Stimulated activated CD4-positive, alpha-beta T cell treated with anti-CD3 and anti-CD28 coated beads, Interleukin-4, amount 100 ng/mL, for 4 hours (primary cell): Measurements from ENCODE around the gene SYVN1.
A peak's percentile ranks its signal among the peaks of the same experiment; 100 is the strongest.
"Not testable (repeated sequence)": the region's sequence is repeated elsewhere in the genome, so short reads cannot be mapped to it uniquely, and the experiment has no call there.

Experiments
- DNase-seq, 2 experiments: peaks; one replicate each; pipeline ENCODE4 v3.0.0-alpha.2; 2020

SYVN1 gene

GRCh38 chr11:65150509-65151299, 16.4 kb upstream of the SYVN1 start:
- DNase-seq = no peak

GRCh38 chr11:65150131-65150508, 15.8 kb upstream of the SYVN1 start:
- DNase-seq = not testable (repeated sequence)

- no peak for DNase-seq
Measured at GRCh38 chr11:65148657-65149056, 14.3 kb upstream of the SYVN1 start.

- no peak for DNase-seq
Measured at GRCh38 chr11:65147352-65148075, 13.2 kb upstream of the SYVN1 start.

- DNase-seq = no peak
Measured at GRCh38 chr11:65141896-65142494, 7.7 kb upstream of the SYVN1 start.

- no peak for DNase-seq
Measured at GRCh38 chr11:65136515-65137096, 2.3 kb upstream of the SYVN1 start.

GRCh38 chr11:65135633-65136145, 1.4 kb upstream of the SYVN1 start:
- no peak for DNase-seq

GRCh38 chr11:65134952-65135632, 773 bp upstream of the SYVN1 start:
- DNase-seq = peak; percentile 64 to 85

GRCh38 chr11:65133724-65134123, 595 bp downstream of the SYVN1 start:
- no peak for DNase-seq

- DNase-seq = peak; percentile 49 to 62
Measured at GRCh38 chr11:65132988-65133700, 1.2 kb downstream of the SYVN1 start.

- DNase-seq = no peak
Measured at GRCh38 chr11:65132238-65132987, 1.9 kb downstream of the SYVN1 start.

GRCh38 chr11:65131895-65132237, 2.5 kb downstream of the SYVN1 start:
- no peak for DNase-seq

- no peak for DNase-seq
Measured at GRCh38 chr11:65131417-65131776, 2.9 kb downstream of the SYVN1 start.

- no peak for DNase-seq
Measured at GRCh38 chr11:65130631-65131416, 3.5 kb downstream of the SYVN1 start.

GRCh38 chr11:65129649-65130441, 4.5 kb downstream of the SYVN1 start:
- DNase-seq = no peak

GRCh38 chr11:65128182-65129145, 5.9 kb downstream of the SYVN1 start:
- no peak for DNase-seq

GRCh38 chr11:65127473-65128181, 6.7 kb downstream of the SYVN1 start:
- DNase-seq = no peak
